OCI-LY7 (cell line): ENCODE data around the gene UBE2K.

Experiments used
- CTCF ChIP-seq: fragments of 200-600 bp; sonication (generic); conservative IDR thresholded peaks from 2 replicates; pipeline ENCODE4 v1.5.1; 2014; ENCODE audit warnings: mild to moderate bottlenecking, antibody characterized with exemption, low read length, moderate library complexity, mixed read lengths
- EZH2phosphoT487 ChIP-seq: fragments of 200-600 bp; sonication (generic); IDR thresholded peaks from 2 replicates; pipeline ENCODE4 v1.6.1; 2018; ENCODE audit warnings: low read depth, borderline replicate concordance, mild to moderate bottlenecking, mixed run types, antibody characterized with exemption, low read length, moderate library complexity, mixed read lengths

GRCh38 chr4:39761005-39761667 lies 63.2 kb downstream of the UBE2K start:
- TF ChIP-seq CTCF (no peak), EZH2phosphoT487 (no peak)
